Body of pancreas (tissue), 4 donors: ENCODE data around the gene TAS2R42.

Experiments used
- CTCF ChIP-seq, 7 experiments: fragments of 450-650 bp in 4 of 7; fragments of 200-600 bp in 3 of 7; sonication (generic) in 3 of 7; IDR thresholded peaks; one replicate each; pipeline ENCODE4 v1.5.1; 2016 to 2019; ENCODE audit warnings: antibody characterized with exemption in 7 of 7
- POLR2A ChIP-seq, 3 donors: fragments of 450-650 bp; IDR thresholded peaks; one replicate each; pipeline ENCODE4 v1.6.1; 2016; ENCODE audit warnings: antibody characterized with exemption in 3 of 3, mild to moderate bottlenecking in 2 of 3

DNA sequence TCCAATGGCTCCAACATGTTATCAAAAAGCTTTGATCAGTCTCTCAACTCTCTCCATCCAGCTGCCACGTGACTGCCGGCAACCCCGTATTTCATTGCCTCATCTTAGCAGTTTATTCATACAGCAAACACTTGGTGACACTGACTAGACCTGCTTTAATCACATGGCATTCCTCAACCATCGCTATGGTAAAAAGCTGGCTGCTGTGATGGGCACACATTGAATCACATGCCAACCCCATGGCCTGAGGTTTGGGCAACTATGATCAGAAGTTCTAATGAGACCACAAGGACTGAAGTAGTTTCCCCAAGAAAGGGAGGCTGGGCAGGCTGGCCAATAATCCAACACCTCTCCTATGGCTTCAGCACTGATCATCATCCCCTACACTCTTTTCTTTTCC is 40.6 kb upstream of the TAS2R42 start:
- TF ChIP-seq CTCF (IDR thresholded peaks at IDR 0.05) (no peak), POLR2A (IDR thresholded peaks at IDR 0.05) (no peak)
